Effector memory CD4-positive, alpha-beta T cell (primary cell): ENCODE data around the gene LRRC9.

Experiments used
- DNase-seq, 3 donors: peaks; one replicate each; pipeline ENCODE4 v3.0.0-alpha.2; 2020
- H3K27ac ChIP-seq: 2 replicates; pipeline ENCODE4 v1.7.0; 2013; ENCODE audit warnings: mild to moderate bottlenecking, low read length, moderate library complexity; ENCODE audit not compliant: insufficient read depth, poor library complexity, severe bottlenecking
- H3K27me3 ChIP-seq: replicated peaks from 2 replicates; pipeline ENCODE4 v1.7.0; 2013; ENCODE audit warnings: mild to moderate bottlenecking, low read length; ENCODE audit not compliant: insufficient read depth, control insufficient read depth, poor library complexity, severe bottlenecking
- H3K36me3 ChIP-seq: 2 replicates; pipeline ENCODE4 v1.7.0; 2013; ENCODE audit warnings: mild to moderate bottlenecking, low read length, moderate library complexity; ENCODE audit not compliant: control insufficient read depth, insufficient read depth
- H3K4me1 ChIP-seq: 2 replicates; pipeline ENCODE4 v1.7.0; 2013; ENCODE audit warnings: low read length, mild to moderate bottlenecking; ENCODE audit not compliant: control insufficient read depth, insufficient read depth, poor library complexity, severe bottlenecking
- H3K4me3 ChIP-seq: 2 replicates; pipeline ENCODE4 v1.7.0; 2013; ENCODE audit warnings: low read length, low read depth, mild to moderate bottlenecking; ENCODE audit not compliant: insufficient read depth, poor library complexity, severe bottlenecking
- H3K9me3 ChIP-seq: 2 replicates; pipeline ENCODE4 v1.7.0; 2013; ENCODE audit warnings: mild to moderate bottlenecking, low read length, moderate library complexity; ENCODE audit not compliant: control insufficient read depth

LRRC9 gene

GRCh38 chr14:60085693-60086092, 165.7 kb downstream of the LRRC9 start:
- DNase-seq = no peak
- Histone ChIP-seq H3K27ac (no peak overlapping the region), H3K4me3 (no peak overlapping the region), H3K4me1 (no peaks in the 10 kb centered on the region), H3K9me3 (no peaks in the 10 kb centered on the region), H3K36me3 (no peaks in the 10 kb centered on the region), H3K27me3 (no peaks in the 10 kb centered on the region)

DNA sequence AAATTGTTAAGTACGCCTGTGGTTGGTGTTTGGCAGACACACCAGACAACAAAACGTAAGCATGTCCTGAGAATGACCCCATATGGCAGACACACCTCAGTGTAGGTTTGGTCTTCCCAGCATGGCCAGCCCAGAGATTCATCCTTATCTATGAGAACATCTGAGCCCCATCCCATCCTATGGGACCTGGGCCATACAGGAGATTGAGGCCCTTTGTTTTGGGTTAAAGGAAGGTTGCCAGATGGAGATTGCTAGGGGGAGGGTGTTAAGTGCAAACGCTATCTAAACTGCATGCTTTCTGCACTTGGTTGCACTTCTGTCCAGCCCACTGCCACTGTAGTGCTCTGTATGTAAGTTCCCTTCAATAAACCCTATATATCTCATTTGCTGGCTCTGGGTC, 167.7 kb downstream of the LRRC9 start:
- Histone ChIP-seq H3K9me3 (no peaks in the 10 kb centered on the region), H3K27me3 (no peaks in the 10 kb centered on the region), H3K36me3 (no peaks in the 10 kb centered on the region), H3K4me3 (no peak overlapping the region), H3K27ac (no peak overlapping the region), H3K4me1 (peaks cover under 1% of the 10 kb centered on the region)
- DNase-seq = no peak

DNA sequence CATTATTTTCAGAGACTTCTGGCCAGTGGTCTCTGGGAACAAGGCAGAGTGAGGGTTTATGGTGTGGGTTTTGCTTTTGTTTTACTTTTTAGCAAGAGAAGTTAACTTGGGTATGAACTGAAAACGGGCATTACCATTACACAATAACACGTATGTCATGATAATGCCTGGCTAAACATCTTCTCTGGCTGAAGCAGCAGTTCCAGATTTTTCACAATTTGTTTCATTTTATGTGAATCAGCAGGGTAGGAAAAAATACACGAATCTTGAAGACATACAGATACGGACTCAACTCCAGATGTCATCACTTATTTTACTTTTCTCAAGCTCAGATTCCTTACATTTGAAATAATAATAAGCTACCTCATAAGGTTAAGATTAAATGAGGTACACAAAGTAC, 169.3 kb downstream of the LRRC9 start:
- H3K4me3 ChIP-seq = no peak overlapping the region
- DNase-seq = no peak
- H3K27me3 ChIP-seq = no peaks in the 10 kb centered on the region
- no peak overlapping the region for H3K27ac ChIP-seq
- no peaks in the 10 kb centered on the region for H3K36me3 ChIP-seq
- peaks cover 5% of the 10 kb centered on the region for H3K4me1 ChIP-seq
- H3K9me3 ChIP-seq = no peaks in the 10 kb centered on the region

DNA sequence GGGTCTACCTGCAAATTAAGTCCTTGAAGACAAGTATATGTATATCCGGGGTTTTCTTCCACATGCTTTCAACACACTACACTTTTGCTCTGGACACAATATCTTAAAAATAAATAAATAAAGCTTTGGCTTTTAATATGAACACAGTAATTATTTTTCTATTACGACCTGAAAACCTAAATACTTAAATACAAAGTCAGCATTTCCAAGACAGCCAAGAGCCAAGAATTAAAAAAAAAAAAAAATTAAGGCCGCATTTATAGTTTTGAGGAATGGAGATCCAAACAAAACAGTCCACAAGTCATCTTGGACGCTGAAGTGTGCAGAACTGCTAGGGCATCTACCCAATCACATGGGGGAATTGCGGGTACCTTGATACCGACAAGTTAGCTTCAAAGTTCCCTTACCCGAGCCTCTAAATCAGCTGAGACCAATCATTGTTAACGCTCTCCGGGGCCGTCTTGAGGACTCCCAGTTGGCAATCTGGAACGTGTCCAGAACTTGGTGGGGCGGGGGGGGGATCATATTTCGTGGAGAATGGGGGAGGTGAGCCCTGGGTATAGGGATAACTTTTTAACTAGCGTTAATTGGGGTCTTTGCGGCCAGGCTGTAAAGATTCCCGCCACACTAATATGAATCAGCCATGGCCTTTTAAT, 171.0 kb downstream of the LRRC9 start:
- peak overlapping the region; percentile 87 for H3K4me3 ChIP-seq
- H3K27me3 ChIP-seq = no peaks in the 10 kb centered on the region
- no peaks in the 10 kb centered on the region for H3K36me3 ChIP-seq
- H3K27ac ChIP-seq = peak overlapping the region; percentile 97
- DNase-seq = no peak
- peaks cover 7% of the 10 kb centered on the region for H3K4me1 ChIP-seq
- no peaks in the 10 kb centered on the region for H3K9me3 ChIP-seq

- H3K27me3 ChIP-seq = no peaks in the 10 kb centered on the region
- H3K4me1 ChIP-seq = peaks cover 7% of the 10 kb centered on the region
- H3K27ac ChIP-seq = peak within 1 kb of the TSS; percentile 97
- H3K9me3 ChIP-seq = no peaks in the 10 kb centered on the region
- no peaks in the 10 kb centered on the region for H3K36me3 ChIP-seq
- DNase-seq = peak; percentile 89 to 92 (median 91)
- H3K4me3 ChIP-seq = peak within 1 kb of the TSS; percentile 87
These were observed 171.9 kb downstream of the LRRC9 start, which contains the start of gene PCNX4 for GRCh38 chr14:60091550-60092525. PCNX4 (plus strand) TSS chr14:60091923; CDS start chr14:60107639, 15,716 bp downstream.

DNA sequence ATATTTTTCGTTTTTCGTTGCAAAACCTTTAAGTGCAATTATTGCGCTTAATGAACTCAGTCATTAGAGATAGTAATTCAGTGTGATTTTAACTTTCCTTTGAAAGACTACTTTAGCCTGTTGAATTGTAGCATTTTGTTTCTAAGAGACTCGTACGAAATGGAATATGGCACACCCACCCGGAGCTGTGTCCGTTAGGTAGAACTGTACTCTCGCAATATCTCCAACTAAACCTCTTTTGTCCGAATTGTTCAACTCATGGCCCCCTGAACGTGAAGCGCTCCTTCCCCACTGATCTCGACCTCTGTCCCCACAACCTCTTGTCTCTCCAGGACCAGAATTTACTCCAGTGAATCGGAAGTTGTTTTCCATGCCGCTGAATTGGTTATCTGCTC, 172.6 kb downstream of the LRRC9 start:
- no peak for DNase-seq
- Histone ChIP-seq H3K27me3 (no peaks in the 10 kb centered on the region), H3K27ac (peak overlapping the region; percentile 97), H3K36me3 (no peaks in the 10 kb centered on the region), H3K4me1 (peaks cover 7% of the 10 kb centered on the region), H3K9me3 (no peaks in the 10 kb centered on the region), H3K4me3 (peak overlapping the region; percentile 87)

GRCh38 chr14:60093080-60093479, 173.1 kb downstream of the LRRC9 start:
- Histone ChIP-seq H3K9me3 (no peaks in the 10 kb centered on the region), H3K27me3 (no peaks in the 10 kb centered on the region), H3K36me3 (no peaks in the 10 kb centered on the region), H3K27ac (peak overlapping the region; percentile 97), H3K4me1 (peaks cover 7% of the 10 kb centered on the region), H3K4me3 (peak overlapping the region; percentile 87)
- DNase-seq = no peak

GRCh38 chr14:60093606-60094005, 173.7 kb downstream of the LRRC9 start:
- Histone ChIP-seq H3K27ac (no peak overlapping the region), H3K9me3 (no peaks in the 10 kb centered on the region), H3K36me3 (no peaks in the 10 kb centered on the region), H3K4me1 (peaks cover 7% of the 10 kb centered on the region), H3K27me3 (no peaks in the 10 kb centered on the region), H3K4me3 (no peak overlapping the region)
- DNase-seq = no peak

GRCh38 chr14:60094306-60094897, 174.5 kb downstream of the LRRC9 start:
- DNase-seq = no peak

More at GRCh38 chr14:60094306-60094897, 174.5 kb downstream of the LRRC9 start:
- Histone ChIP-seq H3K9me3 (no peaks in the 10 kb centered on the region), H3K4me3 (no peak overlapping the region), H3K27me3 (no peaks in the 10 kb centered on the region), H3K36me3 (no peaks in the 10 kb centered on the region), H3K4me1 (peaks cover 7% of the 10 kb centered on the region), H3K27ac (no peak overlapping the region)
